HG03097 (cell line): ENCODE data around the gene MVP.
"Not testable (repeated sequence)": the region's sequence is repeated elsewhere in the genome, so short reads cannot be mapped to it uniquely, and the experiment has no call there.

Source experiments
- ATAC-seq: cut with Tn5 transposase; IDR thresholded peaks from one replicate; pipeline ENCODE4 v1.9.1; 2021; ENCODE audit not compliant: unreplicated experiment, low FRiP score

Gene MVP

GRCh38 chr16:29820271-29820701 is at the start of gene MVP:
Gene MVP (plus strand): TSS chr16:29820462. CDS start chr16:29830550, 10,088 bp downstream.
- no peak for ATAC-seq

DNA sequence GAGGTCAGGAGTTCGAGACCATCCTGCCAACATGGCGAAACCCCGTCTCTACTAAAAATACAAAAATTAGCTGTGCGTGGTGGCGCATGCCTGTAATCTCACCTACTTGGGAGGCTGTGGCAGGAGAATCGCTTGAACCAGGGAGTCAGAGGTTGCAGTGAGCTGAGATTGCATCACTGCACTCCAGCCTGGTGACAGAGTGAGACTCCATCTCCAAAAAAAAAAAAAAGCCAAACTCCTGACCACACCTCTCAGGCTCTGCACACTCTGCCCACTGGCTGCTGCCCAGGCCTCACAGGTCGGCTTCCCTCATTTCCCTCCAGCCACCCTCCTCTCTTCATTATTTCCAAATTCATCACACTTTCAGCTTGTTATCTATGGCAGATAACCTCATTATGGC is 47.9 kb upstream of the MVP start:
- ATAC-seq, result not testable (repeated sequence)

DNA sequence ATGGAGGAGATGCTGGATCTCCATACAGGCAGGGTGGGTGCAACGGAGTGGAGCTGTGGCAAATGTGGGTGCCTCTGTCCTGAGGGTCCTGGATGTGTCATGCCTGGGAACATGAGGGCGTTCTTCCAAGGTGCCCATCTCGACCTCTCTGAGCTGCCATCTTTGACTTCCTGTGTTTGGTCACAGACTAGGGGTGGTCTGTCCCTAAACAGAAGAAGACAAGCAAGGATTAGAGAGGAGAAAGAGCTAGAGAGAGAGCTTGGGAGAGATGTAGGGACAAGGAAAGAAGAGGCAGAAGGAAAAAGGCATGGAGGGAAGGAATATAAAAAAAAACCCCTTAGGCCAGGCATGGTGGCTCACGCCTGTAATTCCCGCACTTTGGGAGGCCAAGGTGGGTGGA is 45.5 kb upstream of the MVP start:
- ATAC-seq, result no peak

DNA sequence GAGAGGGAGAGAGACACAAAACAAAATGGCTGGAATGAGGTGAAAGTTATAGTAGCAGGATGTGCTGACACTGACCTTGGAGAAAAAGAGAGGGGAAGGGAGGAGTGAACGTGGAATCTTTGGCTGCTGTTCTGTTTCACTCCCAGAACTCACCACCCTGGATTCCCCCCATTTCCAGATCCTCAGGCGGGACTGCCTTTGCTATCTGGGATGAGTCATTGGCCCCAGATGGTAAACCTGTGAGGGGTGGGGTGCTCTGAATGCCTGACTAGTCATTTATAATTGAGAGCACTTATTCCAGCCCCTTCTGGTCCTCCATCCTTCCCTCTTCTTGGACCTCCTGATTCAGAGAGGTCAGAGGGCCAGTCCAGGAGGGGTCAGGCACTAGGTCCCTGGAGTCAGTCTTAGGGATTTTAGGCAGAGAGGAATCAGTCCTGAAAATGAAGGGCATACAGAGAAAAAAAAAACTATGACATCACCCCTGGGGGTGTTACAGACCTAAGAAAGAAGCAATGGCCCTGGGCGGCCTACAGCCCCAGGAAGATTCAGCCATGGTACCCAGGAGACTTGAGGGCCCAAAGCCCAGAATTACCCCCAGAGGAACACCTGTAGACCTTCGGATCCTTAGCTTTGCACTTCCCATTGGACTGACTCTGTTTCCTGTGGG is 44.4 kb upstream of the MVP start:
- ATAC-seq, result no peak

DNA sequence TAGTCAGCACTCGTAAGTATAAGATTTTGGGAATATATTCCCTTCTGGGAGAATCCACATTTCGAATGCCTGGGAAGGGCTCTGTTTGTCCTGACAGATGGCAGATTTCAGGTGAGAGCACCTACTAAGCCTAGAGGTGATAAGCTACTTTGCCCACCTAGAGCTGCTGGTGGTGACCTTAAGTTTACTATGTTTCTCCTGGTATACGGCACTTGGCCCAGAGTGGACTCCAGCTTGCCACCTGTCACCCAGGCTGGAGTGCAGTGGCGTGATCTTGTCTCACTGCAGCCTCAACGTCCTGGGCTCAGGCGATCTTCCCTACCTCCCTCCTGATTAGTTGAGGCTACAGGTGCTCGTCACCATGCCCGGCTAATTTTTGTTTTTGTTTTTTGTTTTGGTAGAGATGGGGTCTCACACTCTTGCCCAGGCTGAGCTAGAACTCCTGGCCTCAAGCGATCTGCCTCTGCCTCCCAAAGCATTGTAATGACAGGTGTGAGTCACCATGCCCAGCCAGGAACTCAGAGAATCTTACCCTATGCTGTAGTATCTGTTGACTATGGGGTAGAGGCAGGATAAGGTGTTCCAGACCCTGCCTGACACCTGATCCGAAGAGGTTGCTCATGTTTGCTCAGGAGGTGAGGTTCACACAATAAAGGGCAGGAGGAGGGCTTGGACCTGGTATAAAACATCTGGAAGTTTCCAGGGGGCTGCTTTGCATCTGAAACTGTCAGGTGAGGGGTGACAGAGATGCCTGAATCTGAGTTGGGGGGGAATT is 42.5 kb upstream of the MVP start, which contains the start of gene ZG16:
Gene ZG16, plus strand, starts transcription at position 681 of the 775 bp plus-strand sequence. CDS start 1,011 bp downstream, outside the sequence.
- no peak for ATAC-seq

GRCh38 chr16:29779474-29779873 is 40.8 kb upstream of the MVP start:
- ATAC-seq, result no peak

- not testable (repeated sequence) for ATAC-seq
These were observed 36.9 kb upstream of the MVP start for GRCh38 chr16:29783094-29783953.

- ATAC-seq, result no peak
These were observed 36.1 kb upstream of the MVP start for GRCh38 chr16:29784157-29784556.

DNA sequence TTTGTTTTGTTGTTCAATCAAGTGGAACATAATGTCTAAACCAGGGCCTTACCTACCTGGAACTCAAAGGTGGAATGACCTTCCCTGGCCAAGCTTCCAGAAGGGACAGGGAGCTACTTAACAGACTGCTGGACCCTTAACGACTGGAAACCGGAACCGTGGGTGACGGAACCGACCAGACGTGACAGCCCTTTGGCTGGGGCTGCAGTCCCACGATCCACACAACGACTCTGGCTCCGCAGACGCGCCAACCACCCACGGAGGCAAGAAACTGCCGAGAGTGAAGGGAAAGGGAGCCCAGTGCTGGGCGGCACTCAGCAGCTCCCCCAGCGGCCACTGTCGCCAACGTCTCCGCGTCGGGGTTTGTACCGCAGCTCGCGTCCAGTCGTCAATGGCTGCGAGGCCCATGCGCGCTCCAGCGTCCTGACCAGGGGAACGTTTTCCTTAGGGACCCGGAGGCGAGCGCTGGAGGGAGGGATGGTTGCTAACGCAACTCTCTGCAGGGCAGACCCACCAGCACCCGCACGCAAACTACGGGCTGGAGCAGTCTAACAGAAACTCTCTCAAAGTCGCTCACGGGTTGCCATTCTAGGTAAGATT is 35.3 kb upstream of the MVP start:
- no peak for ATAC-seq

DNA sequence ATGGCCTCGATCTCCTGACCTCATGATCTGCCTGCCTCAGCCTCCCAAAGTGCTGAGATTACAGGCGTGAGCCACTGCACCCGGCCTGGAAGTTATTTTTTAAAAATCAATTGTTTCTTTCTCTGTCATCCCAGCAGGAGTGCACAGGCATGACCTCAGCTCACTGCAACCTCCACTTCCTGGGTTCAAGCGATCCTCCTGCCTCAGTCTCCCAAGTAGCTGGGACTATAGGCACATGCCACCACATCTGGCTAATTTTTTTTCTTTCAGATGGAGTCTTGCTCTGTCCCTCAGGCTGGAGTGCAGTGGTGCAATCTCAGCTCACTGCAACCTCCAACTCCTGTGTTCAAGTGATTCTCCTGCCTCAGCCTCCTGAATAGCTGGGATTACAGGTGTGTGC is 33.1 kb upstream of the MVP start:
- not testable (repeated sequence) for ATAC-seq

DNA sequence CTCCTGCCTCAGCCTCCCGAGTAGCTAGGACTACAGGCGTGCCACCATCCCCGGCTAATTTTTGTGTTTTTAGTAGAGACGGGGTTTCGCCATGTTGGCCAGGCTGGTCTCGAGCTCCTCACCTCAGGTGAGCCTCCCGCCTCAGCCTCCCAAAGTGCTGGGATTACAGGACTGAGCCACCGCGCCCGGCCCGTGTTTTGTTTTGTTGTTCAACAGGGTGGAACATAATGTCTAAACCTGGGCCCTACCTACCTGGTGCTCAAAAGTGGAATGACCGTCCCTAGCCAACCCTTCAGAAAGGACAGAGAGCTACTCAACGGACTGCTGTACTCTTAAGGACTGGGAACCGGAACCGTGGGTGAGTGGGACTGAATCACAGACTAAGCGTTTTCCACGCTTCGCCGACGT is 30.5 kb upstream of the MVP start:
- ATAC-seq, result no peak

DNA sequence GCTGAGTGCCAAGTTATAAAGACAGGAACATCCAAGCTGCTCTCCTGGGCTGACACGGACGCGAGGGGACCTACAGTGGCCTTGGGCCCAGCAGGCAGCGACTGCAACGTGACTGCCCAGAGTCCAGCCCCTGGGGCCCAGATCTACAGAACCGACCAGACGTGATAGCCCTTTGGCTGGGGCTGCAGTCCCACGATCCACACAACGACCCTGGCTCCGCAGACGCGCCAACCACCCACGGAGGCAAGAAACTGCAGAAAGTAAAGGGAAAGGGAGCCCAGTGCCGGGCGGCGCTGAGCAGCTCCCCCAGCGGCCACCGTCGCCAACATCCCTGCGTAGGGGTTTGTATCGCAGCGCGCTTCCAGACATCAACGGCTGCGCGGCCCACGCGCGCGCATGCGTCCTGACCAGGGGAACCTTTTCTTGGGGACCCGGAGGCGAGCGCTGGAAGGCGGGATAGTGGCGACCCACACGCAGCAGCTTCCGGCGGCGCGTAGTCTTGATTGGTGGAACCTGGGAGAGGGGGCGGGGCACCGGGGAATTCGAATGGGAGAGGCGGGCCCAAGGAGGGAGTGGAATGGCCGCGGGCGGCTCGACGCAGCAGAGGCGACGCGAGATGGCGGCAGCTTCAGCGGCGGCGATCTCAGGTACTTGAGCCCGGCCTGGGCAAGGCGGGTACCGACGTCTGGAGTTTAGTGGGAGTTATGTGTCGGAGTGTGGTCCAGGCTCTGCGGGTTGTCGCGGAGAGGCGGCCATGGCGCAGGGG is 29.9 kb upstream of the MVP start, which contains the start of gene KIF22:
Gene KIF22, plus strand, starts transcription at position 569 of the 766 bp plus-strand sequence. Its CDS starts 9 bp downstream, at position 578.
- ATAC-seq, result peak; percentile 87

DNA sequence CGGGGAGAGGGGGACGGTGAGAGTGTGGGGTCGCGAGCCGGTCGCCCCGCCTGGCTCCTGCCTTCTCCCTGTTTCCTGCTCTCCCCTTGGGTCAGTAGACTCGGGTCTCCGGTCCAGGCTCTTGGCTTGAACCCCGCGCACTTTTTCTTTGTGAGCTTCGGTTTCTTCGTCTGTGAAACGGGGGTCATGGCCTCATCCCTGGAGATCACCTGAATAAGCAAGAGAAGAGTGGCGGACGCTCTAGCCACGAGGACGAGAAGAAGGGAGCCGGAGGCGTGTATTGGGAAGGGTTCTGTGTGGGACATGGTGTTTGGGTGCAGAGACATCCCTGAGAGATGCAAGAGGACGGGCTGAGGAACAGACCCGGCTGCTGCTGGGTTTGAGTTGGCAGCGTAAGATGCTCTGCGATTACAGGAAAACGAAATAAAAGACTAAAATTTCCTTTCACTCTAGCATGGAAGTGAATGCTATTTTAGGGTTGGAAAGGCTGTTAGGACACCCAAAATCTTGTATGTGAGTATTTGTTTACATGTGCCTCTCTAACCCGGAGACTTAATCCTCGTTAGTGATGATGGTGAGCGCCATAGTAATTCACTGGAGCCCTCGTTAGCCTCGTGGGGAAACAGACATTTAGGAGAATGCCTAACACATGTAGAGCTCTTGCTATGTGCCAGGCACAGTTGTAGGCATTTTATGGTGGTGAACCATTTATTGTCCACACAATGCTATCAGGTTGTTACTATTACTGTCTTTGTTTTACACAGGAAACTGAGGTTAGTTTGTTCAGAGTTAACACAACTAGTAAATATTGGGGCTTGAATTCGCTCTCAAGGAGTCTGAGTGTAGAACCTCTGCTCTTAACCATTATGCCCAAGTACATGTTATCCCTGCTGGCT is 29.1 kb upstream of the MVP start:
- peak; percentile 4 for ATAC-seq

DNA sequence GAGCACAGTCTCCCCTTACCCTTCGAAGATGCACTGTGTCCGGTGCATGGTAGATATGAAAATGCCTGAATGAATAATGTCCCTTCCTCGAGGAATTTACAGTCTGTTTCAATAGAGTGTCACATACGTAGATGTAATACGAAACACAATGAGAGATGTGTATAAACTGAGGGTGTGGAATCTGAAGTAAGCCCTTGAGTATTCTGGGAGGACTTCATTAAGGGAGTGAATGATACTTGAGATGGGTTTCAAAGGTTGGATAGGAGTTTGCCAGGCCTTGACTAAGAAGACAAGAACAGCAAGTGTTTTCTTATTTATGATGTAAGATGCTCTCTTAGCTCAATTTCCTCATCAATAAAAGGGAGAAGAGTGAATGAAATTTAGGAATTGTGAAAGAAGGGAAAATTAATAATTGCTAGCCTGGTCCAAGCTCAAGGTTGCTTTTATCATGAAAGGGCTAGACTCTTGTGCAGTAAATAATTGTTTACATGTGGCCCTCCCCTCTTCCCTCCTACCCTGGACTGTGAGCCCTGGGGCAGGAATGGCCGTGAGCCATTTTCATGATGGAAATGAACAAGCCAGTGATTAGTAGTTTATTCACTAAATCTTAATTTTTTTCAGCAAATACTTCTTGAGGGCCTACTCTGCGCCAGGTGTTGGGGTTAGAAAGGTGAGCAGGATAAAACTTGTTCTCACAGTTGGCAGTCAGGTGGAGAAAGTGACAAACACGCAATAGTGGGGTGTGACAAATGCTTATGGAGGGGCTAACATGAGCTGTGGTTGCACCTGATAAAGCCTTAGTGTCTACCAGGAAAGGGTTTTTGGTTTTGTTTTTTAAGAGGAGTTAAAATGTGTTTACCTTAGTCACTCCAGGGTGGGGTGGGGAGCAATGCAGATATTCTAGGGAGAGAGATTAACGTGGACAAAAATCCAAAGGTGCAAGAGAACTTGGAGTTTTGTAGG is 28.1 kb upstream of the MVP start:
- ATAC-seq, result no peak

DNA sequence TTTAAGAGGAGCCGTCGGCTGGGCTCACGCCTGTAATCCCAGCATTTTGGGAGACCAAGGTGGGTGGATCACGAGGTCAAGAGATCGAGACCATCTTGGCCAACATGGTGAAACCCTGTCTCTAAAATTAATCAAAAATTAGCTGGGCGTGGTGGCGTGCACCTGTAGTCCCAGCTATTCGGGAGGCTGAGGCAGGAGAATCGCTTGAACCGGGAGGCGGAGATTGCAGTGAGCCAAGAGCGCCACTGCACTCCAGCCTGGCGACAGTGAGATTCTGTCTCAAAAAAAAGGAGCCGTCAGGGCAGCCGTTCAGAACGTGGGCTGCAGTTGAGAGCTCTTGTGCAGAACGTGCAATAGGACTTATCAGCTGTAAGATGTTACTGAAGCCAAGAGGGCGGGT is 27.1 kb upstream of the MVP start:
- not testable (repeated sequence) for ATAC-seq

- ATAC-seq, result no peak
These were observed 26.0 kb upstream of the MVP start for GRCh38 chr16:29794231-29794710.

DNA sequence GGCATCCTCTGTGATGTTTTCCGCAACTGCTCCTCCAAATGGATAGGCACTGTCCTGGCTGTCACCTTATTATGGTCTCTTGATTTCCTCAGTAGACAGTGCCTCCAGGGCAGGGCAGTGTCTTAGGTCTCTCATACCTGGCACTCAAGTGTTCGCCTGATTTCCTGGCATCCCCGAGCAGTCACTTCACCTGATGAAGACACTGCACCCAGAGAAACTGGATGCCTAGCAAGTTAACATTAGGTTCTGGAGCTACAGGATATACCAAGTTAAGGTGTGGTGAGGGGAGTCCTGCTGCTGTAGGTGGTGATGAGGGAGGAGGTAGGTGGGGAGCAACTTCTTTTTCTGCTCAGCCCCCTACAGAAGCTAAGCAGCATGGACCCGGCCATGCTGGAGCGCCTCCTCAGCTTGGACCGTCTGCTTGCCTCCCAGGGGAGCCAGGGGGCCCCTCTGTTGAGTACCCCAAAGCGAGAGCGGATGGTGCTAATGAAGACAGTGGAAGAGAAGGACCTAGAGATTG is 17.8 kb upstream of the MVP start:
- no peak for ATAC-seq
